HG02884 (cell line): ENCODE results near the gene DUSP22.
A peak's percentile ranks its signal among the peaks of the same experiment; 100 is the strongest.

ENCODE experiments used
- ATAC-seq: cut with Tn5 transposase; IDR thresholded peaks from one replicate; pipeline ENCODE4 v1.9.1; 2021; ENCODE audit warnings: mild to moderate bottlenecking, moderate library complexity; ENCODE audit not compliant: unreplicated experiment

The DUSP22 gene

GRCh38 chr6:336159-337114 lies 44.1 kb downstream of the DUSP22 start:
- ATAC-seq, result peak; percentile 34

GRCh38 chr6:337805-338368 lies 45.6 kb downstream of the DUSP22 start:
- no peak for ATAC-seq

- no peak for ATAC-seq
Measured at GRCh38 chr6:338815-339262, 46.6 kb downstream of the DUSP22 start.

- no peak for ATAC-seq
Measured at GRCh38 chr6:339480-339879, 47.2 kb downstream of the DUSP22 start.

DNA sequence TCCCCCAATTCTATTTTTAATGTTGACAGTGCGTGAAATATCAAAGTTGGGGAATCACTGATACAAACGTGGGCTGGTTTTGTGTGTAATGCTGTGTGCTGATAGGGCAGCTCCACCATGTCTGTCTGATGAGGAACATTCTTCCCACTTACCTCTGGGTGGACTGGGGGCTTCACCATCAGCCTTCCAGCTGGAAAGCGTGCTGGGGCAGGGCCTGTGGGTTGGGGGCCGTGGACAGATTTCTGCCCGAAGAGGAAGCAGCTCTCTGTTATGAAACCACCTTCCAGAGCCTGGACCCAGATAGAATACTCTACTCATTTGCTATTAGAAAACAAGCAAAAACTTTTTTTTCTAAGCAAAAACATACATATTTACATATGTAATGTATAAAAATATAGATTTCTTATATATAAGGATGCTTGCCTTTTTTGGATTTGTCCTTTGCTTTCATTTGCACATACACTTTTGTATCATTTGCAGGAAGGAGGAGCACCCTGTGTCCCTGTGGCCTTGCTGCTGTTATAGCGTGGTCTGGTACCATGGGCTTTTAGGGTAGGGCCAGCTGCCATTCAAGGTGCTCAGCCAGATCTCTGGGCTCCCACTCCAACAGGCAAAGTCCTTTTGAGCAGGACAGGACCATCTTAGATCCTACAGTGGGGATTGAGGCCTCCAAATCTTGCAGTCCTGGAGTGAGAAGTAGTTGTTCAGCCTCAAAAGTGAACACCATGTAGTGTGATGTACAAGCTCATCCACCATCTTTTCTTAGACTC lies 48.1 kb downstream of the DUSP22 start:
- no peak for ATAC-seq

DNA sequence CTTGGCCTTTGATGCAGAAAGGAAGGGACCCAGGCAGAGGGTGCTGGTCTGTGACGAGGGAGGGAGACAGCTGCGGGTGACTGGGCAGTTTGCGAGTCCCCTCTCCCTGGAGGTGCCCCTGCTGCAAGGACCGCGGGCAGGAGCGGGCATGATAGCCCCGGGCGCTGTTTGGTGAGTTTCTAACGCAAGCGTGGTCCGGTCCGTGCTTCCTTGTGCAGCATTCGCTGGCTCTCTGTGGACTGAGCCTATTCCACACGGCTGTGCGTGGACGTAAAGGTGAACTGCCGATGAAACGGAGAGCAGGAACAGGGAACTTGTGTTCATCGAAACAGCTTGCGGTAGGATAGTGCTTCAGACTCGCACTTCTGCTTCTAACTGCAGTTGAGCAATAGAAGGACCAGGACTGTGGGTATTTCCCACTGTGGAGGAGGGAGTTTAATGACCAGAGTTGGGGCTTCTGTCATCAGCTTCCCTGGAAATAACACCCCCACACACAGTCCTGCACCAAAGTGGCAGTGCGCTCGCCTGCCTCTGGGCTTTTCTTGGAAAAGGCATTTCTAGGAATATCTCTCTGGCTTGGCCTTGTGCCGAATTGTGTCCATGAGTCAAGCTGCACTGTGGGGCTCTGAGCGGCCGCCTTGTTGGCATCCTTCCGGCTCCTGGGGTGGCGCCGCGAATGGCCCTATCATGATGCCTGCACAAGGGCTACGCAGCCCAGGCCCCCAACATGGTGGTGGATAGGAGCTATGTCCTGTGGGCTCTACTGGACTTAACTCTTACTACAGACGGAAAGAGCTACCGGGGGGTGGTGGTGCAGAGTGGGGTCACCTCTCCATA lies 48.9 kb downstream of the DUSP22 start:
- ATAC-seq, result peak; percentile 35

GRCh38 chr6:341914-342831 lies 49.9 kb downstream of the DUSP22 start:
- peak; percentile 44 for ATAC-seq

DNA sequence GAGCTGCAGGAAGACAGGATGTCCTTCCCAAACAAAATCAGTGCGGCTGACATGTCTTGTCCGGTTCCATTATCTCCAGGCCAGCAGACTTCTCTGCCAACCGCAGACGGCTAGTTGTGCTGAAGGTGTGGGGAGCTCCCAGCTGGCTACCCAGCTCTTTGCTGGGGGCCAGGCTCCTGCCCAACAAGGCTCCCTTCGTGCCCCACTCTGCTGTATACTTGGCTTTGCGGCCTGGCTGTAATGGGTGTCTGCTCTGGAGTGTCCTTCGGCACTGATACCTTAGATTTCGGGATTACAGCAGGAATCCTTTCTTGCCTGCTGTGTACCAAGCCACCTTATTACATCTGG lies 50.5 kb downstream of the DUSP22 start:
- ATAC-seq, result no peak

DNA sequence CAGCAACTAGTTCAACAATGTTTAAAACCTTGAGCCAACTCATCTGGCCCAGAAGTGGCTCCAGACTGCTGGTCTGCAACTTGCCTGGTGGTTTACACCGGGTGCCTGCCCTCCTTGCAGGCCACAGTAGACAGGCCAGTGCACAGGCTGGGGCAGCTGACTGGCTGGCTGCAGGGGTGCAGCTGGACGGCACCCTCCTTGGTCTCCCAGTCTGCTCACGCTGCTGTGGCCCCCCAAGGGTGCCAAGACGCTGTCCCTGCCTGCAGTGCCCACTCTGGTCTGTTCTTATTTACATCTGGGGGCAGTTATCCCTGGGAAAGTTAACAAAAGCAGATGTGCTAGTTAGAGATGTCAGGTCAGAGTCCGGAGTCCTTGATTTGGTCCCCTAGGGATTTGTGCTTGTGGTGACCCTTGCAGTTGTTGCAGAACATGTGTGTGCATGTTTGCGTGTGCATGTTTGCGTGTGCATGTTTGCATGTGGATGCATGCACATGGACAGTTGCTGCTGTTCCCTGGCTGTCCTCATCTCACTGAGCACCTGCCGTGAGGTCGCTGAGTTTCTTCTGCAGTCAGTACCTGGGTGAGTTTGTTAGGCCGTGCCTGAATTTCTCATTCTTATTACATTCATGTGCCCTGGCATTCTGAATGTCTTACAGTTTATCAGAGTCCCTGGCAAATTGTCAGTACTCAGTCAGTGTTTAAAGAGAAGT lies 51.1 kb downstream of the DUSP22 start:
- ATAC-seq, result no peak

DNA sequence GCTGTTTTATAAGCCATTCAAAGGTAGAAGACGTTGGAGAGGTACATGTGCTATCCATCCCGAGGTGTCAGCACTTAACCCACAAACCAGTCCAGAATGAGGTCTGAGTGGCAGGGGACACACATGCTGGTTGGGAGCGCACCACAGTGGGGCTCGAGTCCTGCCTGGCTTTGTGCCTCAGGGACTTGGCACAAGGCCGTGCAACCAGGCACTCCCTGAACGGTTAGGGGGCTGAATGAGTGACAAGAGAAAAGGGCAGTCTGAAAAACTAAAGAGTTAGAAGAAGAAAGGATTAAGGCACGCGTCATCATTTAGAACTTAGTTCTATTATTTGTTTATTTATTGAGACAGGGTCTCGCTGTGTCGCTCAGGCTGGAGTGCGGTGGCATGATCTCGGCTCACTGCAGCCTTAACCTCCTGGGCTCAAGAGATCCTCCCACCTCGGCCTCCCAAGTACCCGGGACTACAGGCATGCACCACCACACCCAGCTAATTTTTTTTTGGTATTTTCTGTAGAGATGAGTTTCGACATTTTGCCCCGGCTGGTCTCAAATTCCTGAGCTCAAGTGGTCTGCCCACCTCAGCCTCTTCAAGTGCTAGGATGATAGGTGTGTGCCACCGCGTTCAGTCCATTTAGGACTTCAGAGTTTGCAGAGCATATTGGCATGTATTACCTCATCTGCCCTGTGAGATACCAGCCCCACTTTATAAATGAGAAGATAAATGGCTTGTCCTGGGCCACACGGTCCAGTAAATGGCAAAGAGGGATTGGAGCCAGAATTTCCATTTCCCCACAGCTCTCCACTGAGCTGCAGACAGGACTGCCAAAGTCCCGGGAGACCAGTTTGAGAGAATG lies 51.9 kb downstream of the DUSP22 start:
- ATAC-seq, result no peak

DNA sequence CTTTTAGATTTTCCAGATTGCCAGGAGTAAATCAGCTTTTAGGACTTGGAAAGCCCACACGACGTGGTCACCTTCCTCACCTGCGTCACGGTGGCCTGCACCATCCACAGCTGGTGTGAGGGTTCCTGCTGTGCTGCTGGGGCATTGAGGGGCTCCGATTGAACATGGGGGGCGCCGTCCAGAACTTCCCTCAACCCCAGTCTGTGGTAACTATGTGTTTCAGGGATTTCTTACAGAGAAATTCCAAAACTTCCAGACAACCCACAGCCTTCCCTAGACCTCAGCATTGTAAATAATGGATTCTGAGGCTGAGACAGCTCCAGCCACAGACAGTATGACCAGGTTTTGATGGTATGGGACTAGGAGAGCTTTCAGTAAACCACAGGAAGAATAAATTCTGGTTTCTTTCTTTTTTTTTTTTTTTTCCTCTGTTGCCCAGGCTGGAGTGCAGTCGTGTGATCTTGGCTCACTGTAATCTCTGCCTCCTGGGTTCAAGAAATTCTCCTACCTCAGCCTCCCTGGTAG lies 52.6 kb downstream of the DUSP22 start:
- ATAC-seq, result no peak

DNA sequence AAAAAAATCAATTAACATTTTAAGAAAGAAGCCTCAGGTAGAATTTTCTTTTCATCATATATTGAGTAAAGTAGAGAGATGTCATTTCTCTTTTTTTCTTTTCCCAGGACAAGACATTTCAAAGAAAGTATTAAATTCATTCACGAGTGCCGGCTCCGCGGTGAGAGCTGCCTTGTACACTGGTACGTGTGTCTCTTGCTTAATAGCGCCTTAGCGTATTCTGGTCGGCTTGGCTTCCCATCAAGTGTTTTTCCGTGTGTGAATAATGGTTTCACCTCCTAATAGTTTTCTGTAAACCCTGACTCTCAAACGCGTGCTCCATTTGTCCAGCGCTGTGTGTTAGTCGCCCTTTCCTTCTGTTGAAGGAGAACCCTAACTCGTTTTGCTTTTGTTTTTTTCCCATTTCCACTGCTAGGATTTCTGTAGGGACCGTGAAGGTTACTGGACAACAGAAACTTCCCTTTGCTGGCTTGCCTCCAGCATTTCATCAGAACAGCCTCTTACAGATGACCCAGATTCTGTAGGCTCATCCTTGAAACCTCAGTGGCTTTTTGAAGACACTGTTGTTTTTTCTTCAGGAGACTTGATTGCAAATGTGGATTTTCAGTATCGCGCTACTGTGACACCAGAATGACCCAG lies 53.6 kb downstream of the DUSP22 start:
- no peak for ATAC-seq

DNA sequence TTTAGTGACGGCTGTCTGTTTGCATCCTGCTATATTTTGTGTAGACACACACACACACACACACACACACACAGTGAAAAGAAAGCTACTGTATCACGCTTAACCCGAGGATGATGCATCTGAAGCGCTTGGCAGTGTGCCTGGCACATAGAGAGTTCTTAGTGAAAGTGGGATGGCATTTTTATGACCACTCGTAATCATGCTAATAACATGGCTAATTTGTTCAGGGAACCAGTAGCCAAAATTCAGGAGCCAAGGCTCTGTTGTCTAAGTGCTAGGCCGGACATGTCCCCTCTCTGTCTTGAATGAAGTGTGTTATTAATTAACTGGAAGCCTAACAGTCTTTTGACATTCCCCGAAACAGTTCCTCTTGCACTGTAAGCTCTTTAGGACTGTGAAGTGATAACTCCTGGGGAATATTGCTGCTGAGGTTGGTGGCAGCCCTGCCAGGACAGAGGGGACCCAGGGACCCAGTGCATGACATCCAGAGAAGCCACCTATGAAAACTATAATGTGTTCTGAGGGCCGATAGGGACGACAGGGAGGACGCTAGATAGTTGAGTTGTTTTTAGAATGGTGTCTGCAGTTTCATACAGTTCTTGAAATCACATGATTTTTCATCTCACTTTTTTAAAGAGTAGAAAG lies 54.2 kb downstream of the DUSP22 start:
- ATAC-seq, result no peak

DNA sequence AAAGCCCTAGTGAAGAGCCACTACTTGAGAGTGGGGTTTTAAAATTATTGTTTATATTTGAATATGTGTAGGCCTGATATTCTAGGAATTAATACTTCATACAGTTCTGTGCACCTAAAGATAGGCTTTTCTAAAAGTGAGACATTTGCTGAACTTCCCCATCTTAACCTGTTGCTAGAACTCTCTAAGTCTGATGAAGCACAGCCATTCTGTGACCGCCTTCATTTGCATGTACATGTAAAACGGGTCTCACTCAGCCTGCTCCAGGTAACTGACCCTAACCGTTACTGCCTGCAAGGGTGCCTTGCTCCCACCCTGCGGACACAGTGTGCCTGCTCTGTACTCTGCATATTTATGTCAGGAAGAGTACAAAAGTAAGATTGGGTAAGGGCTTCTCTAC lies 54.9 kb downstream of the DUSP22 start:
- peak; percentile 94 for ATAC-seq

DNA sequence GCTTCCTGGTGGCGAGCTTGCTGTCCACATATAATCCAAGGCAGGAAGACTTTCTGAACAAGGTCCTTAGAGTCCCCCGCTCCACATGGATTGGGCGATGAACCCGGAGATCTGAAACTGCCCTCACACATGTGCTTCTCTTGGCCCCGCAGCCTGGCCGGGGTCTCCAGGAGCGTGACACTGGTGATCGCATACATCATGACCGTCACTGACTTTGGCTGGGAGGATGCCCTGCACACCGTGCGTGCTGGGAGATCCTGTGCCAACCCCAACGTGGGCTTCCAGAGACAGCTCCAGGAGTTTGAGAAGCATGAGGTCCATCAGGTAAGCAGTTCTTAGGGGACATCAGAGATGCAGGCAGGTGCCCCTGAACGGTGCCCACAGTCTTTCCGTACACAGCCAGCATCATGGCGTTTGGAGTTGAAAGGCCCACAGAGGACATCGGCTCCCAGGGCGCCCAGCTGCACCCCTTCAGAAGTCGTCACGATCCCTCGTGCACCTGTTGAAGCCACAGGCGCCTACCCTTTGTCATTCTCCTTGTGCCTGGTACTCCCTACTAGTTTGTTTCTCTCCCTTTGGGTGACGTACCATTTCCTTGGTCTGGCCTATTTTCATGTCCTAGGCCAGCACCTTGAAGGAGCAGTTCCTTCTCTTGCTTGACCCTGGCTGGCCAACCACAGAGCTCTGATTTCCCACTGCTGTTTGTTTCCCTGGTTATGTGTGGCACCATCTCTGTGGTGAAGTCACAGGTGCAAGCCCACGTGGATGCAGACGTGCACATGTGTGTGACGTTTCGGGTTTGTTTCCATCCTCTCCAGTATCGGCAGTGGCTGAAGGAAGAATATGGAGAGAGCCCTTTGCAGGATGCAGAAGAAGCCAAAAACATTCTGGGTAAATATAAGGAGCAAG lies 55.9 kb downstream of the DUSP22 start:
- no peak for ATAC-seq

DNA sequence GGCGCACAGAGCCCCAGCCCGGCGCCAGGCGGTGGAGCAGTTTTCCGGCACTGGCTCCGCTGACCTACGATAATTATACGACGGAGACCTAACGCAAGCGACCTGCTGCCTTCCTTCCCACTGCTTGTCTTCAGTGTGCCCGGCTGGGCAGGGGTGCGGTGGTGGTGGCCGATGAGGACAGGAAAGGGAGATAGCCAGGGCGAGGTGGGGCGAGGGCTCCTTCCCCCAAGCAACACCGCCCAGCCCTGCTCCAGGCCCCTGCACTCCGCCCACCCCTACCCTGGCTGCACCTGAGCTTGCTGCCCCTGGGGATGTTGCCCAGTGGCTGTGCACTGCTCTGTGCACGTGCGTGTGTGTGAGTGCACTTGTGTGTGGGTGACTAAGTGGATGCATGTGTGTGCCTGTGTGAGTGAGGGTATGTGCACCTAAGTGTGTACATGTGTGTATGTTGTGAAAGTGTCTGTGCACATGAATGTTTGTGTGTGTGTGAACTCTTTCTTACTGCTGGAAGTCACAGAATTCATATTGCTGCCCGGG lies 56.6 kb downstream of the DUSP22 start:
- no peak for ATAC-seq
